GM12892 (cell line): ENCODE results near the gene YDJC.

Experiments used
- POLR2A ChIP-seq: IDR thresholded peaks from 2 replicates; pipeline ENCODE4 v1.6.1; 2011; ENCODE audit warnings: low read depth, low read length, control low read depth
- POLR2AphosphoS5 ChIP-seq: IDR thresholded peaks from 2 replicates; pipeline ENCODE4 v1.6.1; 2011; ENCODE audit warnings: low read depth, low read length, control low read depth
- TAF1 ChIP-seq: IDR thresholded peaks from 2 replicates; pipeline ENCODE4 v1.6.1; 2011; ENCODE audit warnings: low read depth, mild to moderate bottlenecking, control low read depth, low read length, borderline replicate concordance

DNA sequence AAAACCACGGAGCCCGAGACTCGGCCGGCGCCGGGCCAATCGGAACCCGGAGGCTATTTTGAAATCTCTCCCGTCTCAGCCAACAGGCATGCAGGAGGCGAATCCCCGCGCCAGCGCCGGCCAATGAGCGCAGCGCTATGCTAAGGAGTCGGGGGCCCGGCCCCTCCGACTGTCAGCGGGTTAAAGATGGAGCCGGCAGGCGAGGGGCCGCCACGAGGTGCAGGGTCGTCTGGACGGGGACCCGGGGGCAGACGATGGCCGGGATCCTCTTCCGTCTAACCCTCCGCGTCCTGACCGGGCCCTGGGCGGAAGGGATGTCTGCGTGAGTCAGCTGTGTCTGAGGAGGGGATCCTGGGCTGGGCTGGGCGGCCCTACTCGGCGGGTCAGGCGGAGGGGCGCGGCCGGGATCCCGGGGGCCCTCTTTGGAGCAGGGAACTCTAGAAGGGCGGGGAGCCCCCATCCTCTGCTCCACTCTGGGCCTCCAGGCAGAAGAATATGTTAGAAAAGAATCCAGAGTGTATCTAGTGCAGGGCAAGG, 22.3 kb upstream of the YDJC start:
- TF ChIP-seq POLR2AphosphoS5 (peak; percentile 63), POLR2A (peak; percentile 84), TAF1 (no peak)
